Neural cell (in vitro differentiated cells): ENCODE measurements around the gene GOLGA8M. TPM values are rescaled to one million over a fixed set of nuclear protein-coding genes. Genes with fewer than 3 reads are reported as not detected.
"Not testable (repeated sequence)": the region's sequence is repeated elsewhere in the genome, so short reads cannot be mapped to it uniquely, and the experiment has no call there.

Experiments used
- H2AFZ ChIP-seq: fragments of 200-600, 300-800 bp; sonication (generic), shearing (Covaris generic); 2 replicates; pipeline ENCODE4 v1.6.0; 2014; ENCODE audit warnings: low read depth, mild to moderate bottlenecking, antibody characterized with exemption, low read length, moderate library complexity
- H3F3A ChIP-seq: fragments of 200-600 bp; shearing (Covaris generic); 2 replicates; pipeline ENCODE4 v1.6.1; 2016; ENCODE audit warnings: mild to moderate bottlenecking, moderate library complexity, mixed read lengths, antibody characterized with exemption, low read length; ENCODE audit not compliant: insufficient read depth, poor library complexity, severe bottlenecking
- H3K27ac ChIP-seq: fragments of 200-600, 300-800 bp; sonication (generic), shearing (Covaris generic); 2 replicates; pipeline ENCODE4 v1.5.1; 2014; ENCODE audit warnings: mild to moderate bottlenecking, low read length, moderate library complexity
- H3K27me3 ChIP-seq: fragments of 300-800, 200-600 bp; sonication (generic), shearing (Covaris generic); 2 replicates; pipeline ENCODE4 v1.6.0; 2014; ENCODE audit warnings: mild to moderate bottlenecking, low read depth, low read length, moderate library complexity; ENCODE audit not compliant: insufficient read depth
- H3K36me3 ChIP-seq: fragments of 300-800, 200-600 bp; sonication (generic), shearing (Covaris generic); 2 replicates; pipeline ENCODE4 v1.5.1; 2014; ENCODE audit warnings: mild to moderate bottlenecking, antibody characterized with exemption, low read length, moderate library complexity; ENCODE audit not compliant: insufficient read depth
- H3K4me2 ChIP-seq: fragments of 300-800, 200-600 bp; sonication (generic), shearing (Covaris generic); 2 replicates; pipeline ENCODE4 v1.6.0; 2014; ENCODE audit warnings: mild to moderate bottlenecking, low read length
- H3K4me3 ChIP-seq: fragments of 300-800, 200-600 bp; sonication (generic), shearing (Covaris generic); 2 replicates; pipeline ENCODE4 v1.5.1; 2014; ENCODE audit warnings: mild to moderate bottlenecking, low read length, moderate library complexity
- H3K79me2 ChIP-seq: fragments of 200-600 bp; shearing (Covaris generic); replicated peaks from 2 replicates; pipeline ENCODE4 v1.6.0; 2014; ENCODE audit warnings: mild to moderate bottlenecking, low read length, moderate library complexity; ENCODE audit not compliant: insufficient read depth
- H3K9ac ChIP-seq: fragments of 300-800, 200-600 bp; sonication (generic), shearing (Covaris generic); 2 replicates; pipeline ENCODE4 v1.6.1; 2016; ENCODE audit warnings: mild to moderate bottlenecking, low read length, mixed read lengths
- H3K9me2 ChIP-seq: fragments of 200-600 bp; shearing (Covaris generic); 2 replicates; pipeline ENCODE4 v1.6.1; 2016; ENCODE audit warnings: mild to moderate bottlenecking, low read length, mixed read lengths; ENCODE audit not compliant: insufficient read depth
- H3K9me3 ChIP-seq: fragments of 200-600, 300-800 bp; sonication (generic), shearing (Covaris generic); 2 replicates; pipeline ENCODE4 v1.6.1; 2016; ENCODE audit warnings: mild to moderate bottlenecking, mixed run types, low read length, moderate library complexity, mixed read lengths
- H4K20me1 ChIP-seq: fragments of 200-600 bp; shearing (Covaris generic); 2 replicates; pipeline ENCODE4 v1.6.1; 2016; ENCODE audit warnings: mild to moderate bottlenecking, mixed run types; ENCODE audit not compliant: insufficient read depth
- CTCF ChIP-seq: fragments of 450-650 bp; IDR thresholded peaks from 2 replicates; pipeline ENCODE4 v1.5.1; 2014; ENCODE audit warnings: antibody characterized with exemption, mild to moderate bottlenecking, moderate library complexity; ENCODE audit not compliant: poor library complexity, severe bottlenecking
- EP300 ChIP-seq: fragments of 450-650 bp; conservative IDR thresholded peaks from 2 replicates; pipeline ENCODE4 v1.6.1; 2014; ENCODE audit warnings: antibody characterized with exemption, mild to moderate bottlenecking, moderate library complexity; ENCODE audit not compliant: poor library complexity, severe bottlenecking
- EZH2 ChIP-seq: fragments of 200-600, 300-800 bp; shearing (Covaris generic), sonication (generic); IDR thresholded peaks from 2 replicates; pipeline ENCODE4 v1.6.1; 2014; ENCODE audit warnings: antibody characterized with exemption, low read length, borderline replicate concordance, mild to moderate bottlenecking; ENCODE audit not compliant: insufficient read depth, poor library complexity, severe bottlenecking
- MXI1 ChIP-seq: fragments of 450-650 bp; conservative IDR thresholded peaks from 2 replicates; pipeline ENCODE4 v1.6.1; 2014; ENCODE audit warnings: antibody characterized with exemption, mild to moderate bottlenecking; ENCODE audit not compliant: poor library complexity, severe bottlenecking
- POLR2AphosphoS5 ChIP-seq: IDR thresholded peaks from 2 replicates; pipeline ENCODE4 v1.6.1; 2012
- RAD21 ChIP-seq: fragments of 450-650 bp; conservative IDR thresholded peaks from 2 replicates; pipeline ENCODE4 v1.6.1; 2014; ENCODE audit warnings: antibody characterized with exemption, mild to moderate bottlenecking, moderate library complexity
- REST ChIP-seq: IDR thresholded peaks from 2 replicates; pipeline ENCODE4 v1.6.1; 2012; ENCODE audit warnings: borderline replicate concordance
- SMC3 ChIP-seq: fragments of 450-650 bp; conservative IDR thresholded peaks from 2 replicates; pipeline ENCODE4 v1.6.1; 2014; ENCODE audit warnings: antibody characterized with exemption, mild to moderate bottlenecking, moderate library complexity; ENCODE audit not compliant: poor library complexity
- TAF1 ChIP-seq: IDR thresholded peaks from 2 replicates; pipeline ENCODE4 v1.6.1; 2012; ENCODE audit warnings: low read depth
- polyA plus RNA-seq: library from polyadenylated mRNA; depleted of rRNA; stranded (reverse); fragments of >200 nt; gene quantifications from 2 replicates; pipeline ENCODE4 v1.2.3, GENCODE V29; 2014

The GOLGA8M gene
- polyA plus RNA-seq, 1 donor from 2014 or later, result not detected

GRCh38 chr15:28725556-28725955 is 13.3 kb upstream of the GOLGA8M start:
- H3K27me3 ChIP-seq, result no peaks in the 10 kb centered on the region
- H3F3A ChIP-seq, result no peaks in the 10 kb centered on the region
- H2AFZ ChIP-seq, result no peak overlapping the region
- H3K4me3 ChIP-seq, result no peak overlapping the region
- no peaks in the 10 kb centered on the region for H3K36me3 ChIP-seq
- H4K20me1 ChIP-seq, result no peaks in the 10 kb centered on the region
- H3K9me2 ChIP-seq, result no peaks in the 10 kb centered on the region
- H3K79me2 ChIP-seq, result no peaks in the 10 kb centered on the region
- no peak overlapping the region for H3K4me2 ChIP-seq
- no peaks in the 10 kb centered on the region for H3K9me3 ChIP-seq
- no peak overlapping the region for H3K27ac ChIP-seq
- no peak overlapping the region for H3K9ac ChIP-seq
- TF ChIP-seq POLR2AphosphoS5 (no peak), REST (no peak), TAF1 (no peak), EZH2 (no peak), CTCF (no peak), RAD21 (no peak), SMC3 (no peak), MXI1 (no peak), EP300 (no peak)

- H3K79me2 ChIP-seq, H4K20me1 ChIP-seq, H3K4me3 ChIP-seq, H3K36me3 ChIP-seq, H3K9ac ChIP-seq, H3F3A ChIP-seq, H3K9me3 ChIP-seq, H3K27ac ChIP-seq, H2AFZ ChIP-seq, H3K27me3 ChIP-seq, H3K9me2 ChIP-seq, H3K4me2 ChIP-seq: not testable (repeated sequence)
Observed at GRCh38 chr15:28723986-28724385, 11.8 kb upstream of the GOLGA8M start.

- not testable (repeated sequence) for H3K9me3 ChIP-seq, H3F3A ChIP-seq, H3K9me2 ChIP-seq, H3K79me2 ChIP-seq, H3K27me3 ChIP-seq, H2AFZ ChIP-seq, H3K27ac ChIP-seq, H3K4me3 ChIP-seq, H4K20me1 ChIP-seq, H3K9ac ChIP-seq, H3K4me2 ChIP-seq, H3K36me3 ChIP-seq
Observed at GRCh38 chr15:28719626-28720025, 7.4 kb upstream of the GOLGA8M start.

GRCh38 chr15:28718576-28718975 is 6.4 kb upstream of the GOLGA8M start:
- H3K27ac ChIP-seq, H3F3A ChIP-seq, H2AFZ ChIP-seq, H3K4me2 ChIP-seq, H3K4me3 ChIP-seq, H3K9me2 ChIP-seq, H3K79me2 ChIP-seq, H4K20me1 ChIP-seq, H3K9me3 ChIP-seq, H3K27me3 ChIP-seq, H3K36me3 ChIP-seq, H3K9ac ChIP-seq: not testable (repeated sequence)

- H3K27me3 ChIP-seq, H3K27ac ChIP-seq, H3K9ac ChIP-seq, H3K9me2 ChIP-seq, H3K79me2 ChIP-seq, H2AFZ ChIP-seq, H3K9me3 ChIP-seq, H3K4me2 ChIP-seq, H4K20me1 ChIP-seq, H3K4me3 ChIP-seq, H3K36me3 ChIP-seq, H3F3A ChIP-seq: not testable (repeated sequence)
Observed at GRCh38 chr15:28714176-28714575, 2.0 kb upstream of the GOLGA8M start.
